Measurements from ENCODE around the gene PGGT1B.

DNA sequence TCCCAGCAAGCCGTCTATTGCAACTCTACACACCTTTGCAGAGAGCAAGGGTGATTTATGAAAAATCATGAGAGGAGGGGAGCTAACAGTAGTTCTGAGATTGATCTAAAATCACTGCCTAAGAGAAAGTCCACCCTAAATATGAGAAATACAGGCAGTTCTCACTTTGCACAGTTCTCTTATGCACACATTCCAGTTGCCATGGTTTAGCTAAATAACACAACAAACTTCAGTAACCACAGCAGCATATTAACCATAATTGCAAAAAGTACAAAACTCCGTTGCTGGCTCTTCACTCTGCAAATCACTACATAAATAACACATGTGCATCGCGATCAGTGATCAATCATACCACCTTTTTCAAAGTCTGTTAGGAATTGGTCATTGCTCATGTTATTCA, 31.1 kb downstream of the PGGT1B start:
- TF ChIP-seq, protein P1, sequence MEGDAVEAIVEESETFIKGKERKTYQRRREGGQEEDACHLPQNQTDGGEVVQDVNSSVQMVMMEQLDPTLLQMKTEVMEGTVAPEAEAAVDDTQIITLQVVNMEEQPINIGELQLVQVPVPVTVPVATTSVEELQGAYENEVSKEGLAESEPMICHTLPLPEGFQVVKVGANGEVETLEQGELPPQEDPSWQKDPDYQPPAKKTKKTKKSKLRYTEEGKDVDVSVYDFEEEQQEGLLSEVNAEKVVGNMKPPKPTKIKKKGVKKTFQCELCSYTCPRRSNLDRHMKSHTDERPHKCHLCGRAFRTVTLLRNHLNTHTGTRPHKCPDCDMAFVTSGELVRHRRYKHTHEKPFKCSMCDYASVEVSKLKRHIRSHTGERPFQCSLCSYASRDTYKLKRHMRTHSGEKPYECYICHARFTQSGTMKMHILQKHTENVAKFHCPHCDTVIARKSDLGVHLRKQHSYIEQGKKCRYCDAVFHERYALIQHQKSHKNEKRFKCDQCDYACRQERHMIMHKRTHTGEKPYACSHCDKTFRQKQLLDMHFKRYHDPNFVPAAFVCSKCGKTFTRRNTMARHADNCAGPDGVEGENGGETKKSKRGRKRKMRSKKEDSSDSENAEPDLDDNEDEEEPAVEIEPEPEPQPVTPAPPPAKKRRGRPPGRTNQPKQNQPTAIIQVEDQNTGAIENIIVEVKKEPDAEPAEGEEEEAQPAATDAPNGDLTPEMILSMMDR (IDR thresholded peaks at IDR 0.05): no peak
- no peak for TF ChIP-seq EP300 (IDR thresholded peaks at IDR 0.05)
